Ammon's horn (tissue), 1 donor: ENCODE measurements around the gene CCL28.

Experiments used
- DNase-seq: peaks from one replicate; pipeline ENCODE4 v3.0.0-alpha.2; 2016; ENCODE audit warnings: low spot score

The CCL28 gene

GRCh38 chr5:43357067-43357466, 55.1 kb downstream of the CCL28 start:
- no peak for DNase-seq

GRCh38 chr5:43354774-43355173, 57.4 kb downstream of the CCL28 start:
- no peak for DNase-seq

GRCh38 chr5:43353668-43354067, 58.5 kb downstream of the CCL28 start:
- DNase-seq: no peak

- no peak for DNase-seq
Observed at GRCh38 chr5:43352915-43353314, 59.3 kb downstream of the CCL28 start.

GRCh38 chr5:43352131-43352530, 60.1 kb downstream of the CCL28 start:
- no peak for DNase-seq

- DNase-seq: no peak
Observed at GRCh38 chr5:43348861-43349363, 63.3 kb downstream of the CCL28 start.

- DNase-seq: no peak
Observed at GRCh38 chr5:43348207-43348606, 64.0 kb downstream of the CCL28 start.

- DNase-seq: no peak
Observed at GRCh38 chr5:43338862-43339261, 73.3 kb downstream of the CCL28 start.

- DNase-seq: no peak
Observed at GRCh38 chr5:43336159-43336558, 76.0 kb downstream of the CCL28 start.

GRCh38 chr5:43335681-43336080, 76.5 kb downstream of the CCL28 start:
- DNase-seq: no peak

GRCh38 chr5:43332401-43332800, 79.8 kb downstream of the CCL28 start:
- no peak for DNase-seq
